ENCODE measurements around the gene CENPA.

DNA sequence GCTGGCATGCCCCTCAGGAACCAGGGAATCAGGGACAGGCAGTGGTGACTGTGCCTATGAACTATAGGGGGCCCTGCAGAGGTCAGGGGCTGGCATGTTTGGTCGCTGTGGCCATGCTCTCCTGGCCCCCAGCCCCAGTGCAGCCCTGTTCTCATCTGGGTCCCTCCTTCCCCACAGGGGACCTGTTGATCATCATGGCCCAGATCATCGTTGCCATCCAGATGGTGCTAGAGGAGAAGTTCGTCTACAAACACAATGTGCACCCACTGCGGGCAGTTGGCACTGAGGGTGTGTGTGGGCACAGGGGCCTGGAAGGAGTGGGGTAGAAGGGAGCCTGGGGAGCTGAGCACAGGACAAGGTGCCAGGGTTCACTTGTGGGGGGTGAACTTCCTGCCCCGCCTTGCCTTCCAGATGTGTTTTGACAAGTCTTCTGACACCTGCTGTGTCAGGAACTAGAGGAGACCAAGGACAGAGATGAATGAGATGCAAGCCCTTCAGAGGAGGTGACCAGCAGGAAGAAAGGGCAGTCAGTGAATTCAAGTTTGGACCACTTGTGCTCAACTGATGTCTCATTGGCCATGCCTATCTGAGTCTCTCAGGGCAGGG lies 9.6 kb upstream of the CENPA start:
- TF ChIP-seq ZNF496 (CRISPR knock-in tag; IDR thresholded peaks at IDR 0.05; ENCODE audit: insufficient replicate concordance) = no peak
- TF ChIP-seq, protein P1, sequence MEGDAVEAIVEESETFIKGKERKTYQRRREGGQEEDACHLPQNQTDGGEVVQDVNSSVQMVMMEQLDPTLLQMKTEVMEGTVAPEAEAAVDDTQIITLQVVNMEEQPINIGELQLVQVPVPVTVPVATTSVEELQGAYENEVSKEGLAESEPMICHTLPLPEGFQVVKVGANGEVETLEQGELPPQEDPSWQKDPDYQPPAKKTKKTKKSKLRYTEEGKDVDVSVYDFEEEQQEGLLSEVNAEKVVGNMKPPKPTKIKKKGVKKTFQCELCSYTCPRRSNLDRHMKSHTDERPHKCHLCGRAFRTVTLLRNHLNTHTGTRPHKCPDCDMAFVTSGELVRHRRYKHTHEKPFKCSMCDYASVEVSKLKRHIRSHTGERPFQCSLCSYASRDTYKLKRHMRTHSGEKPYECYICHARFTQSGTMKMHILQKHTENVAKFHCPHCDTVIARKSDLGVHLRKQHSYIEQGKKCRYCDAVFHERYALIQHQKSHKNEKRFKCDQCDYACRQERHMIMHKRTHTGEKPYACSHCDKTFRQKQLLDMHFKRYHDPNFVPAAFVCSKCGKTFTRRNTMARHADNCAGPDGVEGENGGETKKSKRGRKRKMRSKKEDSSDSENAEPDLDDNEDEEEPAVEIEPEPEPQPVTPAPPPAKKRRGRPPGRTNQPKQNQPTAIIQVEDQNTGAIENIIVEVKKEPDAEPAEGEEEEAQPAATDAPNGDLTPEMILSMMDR (CRISPR knock-in tag; IDR thresholded peaks at IDR 0.05) = no peak
- TF ChIP-seq, protein P2, sequence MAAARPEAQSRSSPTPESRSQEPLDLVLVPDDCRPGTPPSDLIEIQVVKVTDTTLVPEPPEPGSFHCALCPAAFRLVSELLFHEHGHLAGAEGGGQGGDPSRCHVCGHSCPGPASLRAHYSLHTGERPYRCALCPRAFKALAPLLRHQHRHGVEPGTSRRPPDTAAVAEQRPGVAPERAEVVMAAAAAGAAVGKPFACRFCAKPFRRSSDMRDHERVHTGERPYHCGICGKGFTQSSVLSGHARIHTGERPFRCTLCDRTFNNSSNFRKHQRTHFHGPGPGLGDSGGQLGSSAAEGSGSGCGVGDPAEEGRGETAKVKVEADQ (CRISPR knock-in tag; IDR thresholded peaks at IDR 0.05; ENCODE audit: borderline replicate concordance) = no peak
- TF ChIP-seq, protein P3, sequence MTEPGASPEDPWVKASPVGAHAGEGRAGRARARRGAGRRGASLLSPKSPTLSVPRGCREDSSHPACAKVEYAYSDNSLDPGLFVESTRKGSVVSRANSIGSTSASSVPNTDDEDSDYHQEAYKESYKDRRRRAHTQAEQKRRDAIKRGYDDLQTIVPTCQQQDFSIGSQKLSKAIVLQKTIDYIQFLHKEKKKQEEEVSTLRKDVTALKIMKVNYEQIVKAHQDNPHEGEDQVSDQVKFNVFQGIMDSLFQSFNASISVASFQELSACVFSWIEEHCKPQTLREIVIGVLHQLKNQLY (CRISPR knock-in tag; IDR thresholded peaks at IDR 0.05) = no peak

All from HepG2 (cell line).